GM12878 (cell line): ENCODE measurements around the gene MAP3K6. TPM values are rescaled to one million over a fixed set of nuclear protein-coding genes. Genes with fewer than 3 reads are reported as not detected.
A peak's percentile ranks its signal among the peaks of the same experiment; 100 is the strongest.

Experiments
- ATAC-seq: fragments of 200-7000 bp; cut with Tn5 transposase; 3 replicates; pipeline ENCODE4 v1.9.1; 2020; ENCODE audit warnings: mild to moderate bottlenecking, moderate library complexity
- Bru-seq: library from RNA; stranded (reverse); fragments of 400-500 nt; gene quantifications from one replicate; lab custom pipeline; 2021; lab: Mats Ljungman, UMichigan
- BruChase-seq, 2 experiments: library from RNA; stranded (reverse); fragments of 400-500 nt; gene quantifications; one replicate each; lab custom pipeline; 2021; lab: Mats Ljungman, UMichigan
- BruUV-seq: library from RNA; stranded (reverse); fragments of 400-500 nt; replicated peaks from 2 replicates; lab custom pipeline; 2021; lab: Mats Ljungman, UMichigan
- CTCF ChIA-PET: fragments of 300-600 bp; sonication (Branson Sonifier 250); formaldehyde crosslinking; extraction: SDS; loops from one replicate; lab custom pipeline; 2021; ENCODE audit warnings: inconsistent platforms; lab: Yijun Ruan, JAX
- POLR2A ChIA-PET: fragments of 350-600 bp; formaldehyde crosslinking; extraction: SDS; loops from one replicate; lab custom pipeline; 2021; ENCODE audit warnings: inconsistent platforms; lab: Charles Lee
- RAD21 ChIA-PET: fragments of 300-600 bp; sonication (Branson Sonifier 250); formaldehyde crosslinking; loops from one replicate; lab custom pipeline; 2023; ENCODE audit warnings: antibody characterized with exemption; ENCODE audit not compliant: unreplicated experiment; lab: Charles Lee
- SMC1A ChIA-PET: fragments of 300-600 bp; sonication (Branson Sonifier 250); formaldehyde crosslinking; loops from one replicate; lab custom pipeline; 2023; ENCODE audit not compliant: unreplicated experiment, uncharacterized antibody; lab: Charles Lee
- DNase-seq: peaks from one replicate; pipeline ENCODE4 v3.0.0-alpha.2; 2011; ENCODE audit warnings: low read depth, low spot score
- FAIRE-seq: peaks from 3 replicates; lab custom pipeline; 2011; peaks lifted over from hg19 to GRCh38; lab: Jason Lieb, UNC
- H2AFZ ChIP-seq: 2 replicates; pipeline ENCODE4 v1.6.0; 2011; ENCODE audit warnings: low read depth, low read length, control low read depth; ENCODE audit not compliant: control insufficient read depth
- H3K27ac ChIP-seq: 2 replicates; pipeline ENCODE4 v1.5.1; 2011; ENCODE audit warnings: control low read depth; ENCODE audit not compliant: control insufficient read depth, insufficient read depth
- H3K27me3 ChIP-seq, 2 experiments: replicated peaks in 1 of 2; 2 replicates each; pipeline versions ENCODE4 v1.6.0 to v1.6.1; 2011; ENCODE audit warnings: low read length in 1 of 2; ENCODE audit not compliant: control insufficient read depth in 2 of 2, insufficient read depth in 2 of 2
- H3K36me3 ChIP-seq, 2 experiments: 2 replicates each; pipeline ENCODE4 v1.5.1; 2011; ENCODE audit warnings: low read length in 1 of 2; ENCODE audit not compliant: control insufficient read depth in 2 of 2, insufficient read depth in 2 of 2
- H3K4me1 ChIP-seq: 2 replicates; pipeline ENCODE4 v1.6.1; 2011; ENCODE audit warnings: mild to moderate bottlenecking, low read length, moderate library complexity, mixed read lengths; ENCODE audit not compliant: control insufficient read depth, insufficient read depth
- H3K4me2 ChIP-seq: 2 replicates; pipeline ENCODE4 v1.6.0; 2011; ENCODE audit warnings: control low read depth; ENCODE audit not compliant: control insufficient read depth, insufficient read depth
- H3K4me3 ChIP-seq: fragments of 200-600 bp; sonication (generic); 2 replicates; pipeline ENCODE4 v1.5.1; 2016
- H3K79me2 ChIP-seq: 2 replicates; pipeline ENCODE4 v1.6.0; 2011; ENCODE audit warnings: low read length; ENCODE audit not compliant: control insufficient read depth, insufficient read depth
- H3K9ac ChIP-seq: 2 replicates; pipeline ENCODE4 v1.8.0; 2011; ENCODE audit warnings: low read length, control low read depth, mixed read lengths; ENCODE audit not compliant: control insufficient read depth, insufficient read depth
- H3K9me3 ChIP-seq: replicated peaks from 3 replicates; pipeline ENCODE4 v1.5.1; 2011; ENCODE audit warnings: mild to moderate bottlenecking, low read length; ENCODE audit not compliant: control insufficient read depth, insufficient read depth
- H4K20me1 ChIP-seq: 2 replicates; pipeline ENCODE4 v1.6.0; 2011; ENCODE audit not compliant: control insufficient read depth, insufficient read depth
- ATF7 ChIP-seq: fragments of 450-650 bp; IDR thresholded peaks from 2 replicates; pipeline ENCODE4 v1.6.1; 2016; ENCODE audit warnings: low read depth, mild to moderate bottlenecking
- BACH1 ChIP-seq: fragments of 450-650 bp; IDR thresholded peaks from 2 replicates; pipeline ENCODE4 v1.6.1; 2017; ENCODE audit warnings: mild to moderate bottlenecking, borderline replicate concordance
- BCL11A ChIP-seq: IDR thresholded peaks from 2 replicates; pipeline ENCODE4 v1.6.1; 2011; ENCODE audit warnings: low read depth, low read length
- NR2F1 ChIP-seq: fragments of 450-650 bp; conservative IDR thresholded peaks from 2 replicates; pipeline ENCODE4 v1.6.1; 2017; ENCODE audit warnings: mild to moderate bottlenecking
- SMARCA5 ChIP-seq: fragments of 450-650 bp; IDR thresholded peaks from 2 replicates; pipeline ENCODE4 v1.6.1; 2017; ENCODE audit warnings: mild to moderate bottlenecking
- SREBF1 ChIP-seq: IDR thresholded peaks from 2 replicates; pipeline ENCODE4 v1.6.1; 2012; ENCODE audit warnings: mild to moderate bottlenecking, low read length
- SUZ12 ChIP-seq: fragments of 200-600 bp; sonication (generic); IDR thresholded peaks from one replicate; pipeline ENCODE4 v1.6.1; 2018; ENCODE audit warnings: antibody characterized with exemption, mild to moderate bottlenecking; ENCODE audit not compliant: unreplicated experiment
- ZNF207 ChIP-seq: fragments of 450-650 bp; IDR thresholded peaks from 2 replicates; pipeline ENCODE4 v1.6.1; 2014; ENCODE audit warnings: antibody characterized with exemption, mild to moderate bottlenecking, borderline replicate concordance
- ZNF274 ChIP-seq: IDR thresholded peaks from one replicate; pipeline ENCODE4 v1.8.0; 2011; ENCODE audit not compliant: insufficient read length, insufficient read depth
- ZSCAN29 ChIP-seq: fragments of 450-650 bp; IDR thresholded peaks from 2 replicates; pipeline ENCODE4 v1.6.1; 2017; ENCODE audit warnings: mild to moderate bottlenecking, moderate library complexity
- WGBS: methylation state at CpG from one replicate; pipeline ENCODE4 v1.1.6; 2016; ENCODE audit warnings: low lambda C conversion rate; ENCODE audit not compliant: insufficient replicate concordance, insufficient coverage; ENCODE audit errors: missing lambda C conversion rate; 5-methylcytosine and 5-hydroxymethylcytosine counted together
- in situ Hi-C: fragments of 300-500 bp; cut with MboI; formaldehyde crosslinking; loops from 9 replicates; pipeline ENCODE4 v1.14.3; 2018; ENCODE audit warnings: mixed read lengths
- intact Hi-C: fragments of 100-400 bp; cut with micrococcal nuclease; formaldehyde crosslinking; loops from one replicate; pipeline ENCODE4 v1.14.2; 2022; ENCODE audit not compliant: unreplicated experiment
- long read RNA-seq, 2 experiments: library from polyadenylated mRNA; unstranded; transcript quantifications; one replicate each; pipeline ENCODE4 v2.0.0, GENCODE V29; 2019 to 2020
- polyA minus RNA-seq, 3 experiments: library from RNA; depleted of rRNA, polyadenylated mRNA; stranded (reverse); fragments of >200 nt; gene quantifications; 2 replicates each; pipeline ENCODE4 v1.2.3, GENCODE V29; 2011
- polyA plus RNA-seq, 11 experiments: library from polyadenylated mRNA; depleted of rRNA in 4 of 11; unstranded in 6 of 11; stranded (reverse) in 5 of 11; fragments of >200 nt; fragmentation: Nextera tagmentation in 4 of 11; fragmentation: Illumina TruSeq in 1 of 11; extraction: Ambion mirVana in 4 of 11; extraction: Trizol in 1 of 11; gene quantifications; 1 replicate in 1 of 11; 2 replicates in 10 of 11; pipeline versions ENCODE4 v1.2.1 to v1.2.3, GENCODE V29; 2011 to 2016; ENCODE audit warnings: inconsistent platforms in 2 of 11, missing spikeins in 2 of 11, low read depth in 1 of 11
- total RNA-seq, 4 experiments: library from RNA; depleted of rRNA in 3 of 4; stranded (reverse); fragments of >200 nt in 3 of 4; fragmentation: Illumina TruSeq in 1 of 4; extraction: Trizol in 1 of 4; gene quantifications; 2 replicates each; pipeline versions ENCODE4 v1.2.1 to v1.2.3, GENCODE V29; 2013 to 2021
- TF ChIP-seq, protein P1 (sequence below), 3 experiments: IDR thresholded peaks in 2 of 3; conservative IDR thresholded peaks in 1 of 3; 2 replicates each; pipeline ENCODE4 v1.5.1; 2011; ENCODE audit warnings: low read depth in 3 of 3, low read length in 3 of 3, mild to moderate bottlenecking in 3 of 3, control low read depth in 2 of 3, moderate library complexity in 2 of 3, inconsistent platforms in 1 of 3, mixed read lengths in 1 of 3; ENCODE audit not compliant: control insufficient read depth in 2 of 3, insufficient read depth in 1 of 3; ENCODE audit errors: extremely low read depth in 1 of 3
- TF ChIP-seq, protein P2 (sequence below): IDR thresholded peaks from 2 replicates; pipeline ENCODE4 v1.6.1; 2012; ENCODE audit warnings: low read depth, low read length, improper control_type of control experiment

Gene MAP3K6, protein sequence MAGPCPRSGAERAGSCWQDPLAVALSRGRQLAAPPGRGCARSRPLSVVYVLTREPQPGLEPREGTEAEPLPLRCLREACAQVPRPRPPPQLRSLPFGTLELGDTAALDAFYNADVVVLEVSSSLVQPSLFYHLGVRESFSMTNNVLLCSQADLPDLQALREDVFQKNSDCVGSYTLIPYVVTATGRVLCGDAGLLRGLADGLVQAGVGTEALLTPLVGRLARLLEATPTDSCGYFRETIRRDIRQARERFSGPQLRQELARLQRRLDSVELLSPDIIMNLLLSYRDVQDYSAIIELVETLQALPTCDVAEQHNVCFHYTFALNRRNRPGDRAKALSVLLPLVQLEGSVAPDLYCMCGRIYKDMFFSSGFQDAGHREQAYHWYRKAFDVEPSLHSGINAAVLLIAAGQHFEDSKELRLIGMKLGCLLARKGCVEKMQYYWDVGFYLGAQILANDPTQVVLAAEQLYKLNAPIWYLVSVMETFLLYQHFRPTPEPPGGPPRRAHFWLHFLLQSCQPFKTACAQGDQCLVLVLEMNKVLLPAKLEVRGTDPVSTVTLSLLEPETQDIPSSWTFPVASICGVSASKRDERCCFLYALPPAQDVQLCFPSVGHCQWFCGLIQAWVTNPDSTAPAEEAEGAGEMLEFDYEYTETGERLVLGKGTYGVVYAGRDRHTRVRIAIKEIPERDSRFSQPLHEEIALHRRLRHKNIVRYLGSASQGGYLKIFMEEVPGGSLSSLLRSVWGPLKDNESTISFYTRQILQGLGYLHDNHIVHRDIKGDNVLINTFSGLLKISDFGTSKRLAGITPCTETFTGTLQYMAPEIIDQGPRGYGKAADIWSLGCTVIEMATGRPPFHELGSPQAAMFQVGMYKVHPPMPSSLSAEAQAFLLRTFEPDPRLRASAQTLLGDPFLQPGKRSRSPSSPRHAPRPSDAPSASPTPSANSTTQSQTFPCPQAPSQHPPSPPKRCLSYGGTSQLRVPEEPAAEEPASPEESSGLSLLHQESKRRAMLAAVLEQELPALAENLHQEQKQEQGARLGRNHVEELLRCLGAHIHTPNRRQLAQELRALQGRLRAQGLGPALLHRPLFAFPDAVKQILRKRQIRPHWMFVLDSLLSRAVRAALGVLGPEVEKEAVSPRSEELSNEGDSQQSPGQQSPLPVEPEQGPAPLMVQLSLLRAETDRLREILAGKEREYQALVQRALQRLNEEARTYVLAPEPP (N-terminal part only)
- total RNA-seq (2013; cell fraction: nucleolus; rRNA removed): 3.9 and 6.4 TPM in 2 replicates
- total RNA-seq (2014; rRNA removed): 1.5 and 3.4 TPM in 2 replicates
- 0.31 and 0.83 TPM in 2 replicates for total RNA-seq (2014; rRNA removed; fragmentation: Illumina TruSeq; extraction: Trizol)
- total RNA-seq (2021): 1.6 and 2.5 TPM in 2 replicates
- polyA plus RNA-seq (2011; ENCODE audit: low read depth): 0.71 TPM
- polyA plus RNA-seq (2011; rRNA removed): 0.69 and 1.2 TPM in 2 replicates
- 1.5 and 2.2 TPM in 2 replicates for polyA plus RNA-seq (2011; cell fraction: cytosol; rRNA removed)
- 9.2 and 13.9 TPM in 2 replicates for polyA plus RNA-seq (2011; cell fraction: nucleus; rRNA removed)
- polyA plus RNA-seq (2012): 2.2 and 2.3 TPM in 2 replicates
- 0.03 and 0.37 TPM in 2 replicates for polyA plus RNA-seq (2014; fragmentation: Illumina TruSeq; extraction: Trizol)
- under 1 TPM in 1 of 2 experiments, not detected in 1; 0.15 TPM for polyA plus RNA-seq (2014; fragmentation: Nextera tagmentation; extraction: Ambion mirVana)
- 0.60 and 1.6 TPM in 2 replicates for polyA plus RNA-seq (2014; rRNA removed)
- 1 to 10 TPM; 1.3 to 1.5 TPM for polyA plus RNA-seq (2016; fragmentation: Nextera tagmentation; extraction: Ambion mirVana)
- 0.59 and 0.67 TPM in 2 replicates for polyA minus RNA-seq (2011; rRNA and poly(A)+ RNA removed)
- 0.40 and 2.0 TPM in 2 replicates for polyA minus RNA-seq (2011; cell fraction: cytosol; rRNA and poly(A)+ RNA removed)
- polyA minus RNA-seq (2011; cell fraction: nucleus; rRNA and poly(A)+ RNA removed): 2.2 and 2.9 TPM in 2 replicates
- Bru-seq, nascent RNA: percentile 33 among the genes with signal in this experiment
- percentile 27 among the genes with signal in this experiment for BruChase-seq, experiment 1, labeled RNA remaining after a 6-hour chase
- percentile 32 among the genes with signal in this experiment for BruChase-seq, experiment 2, labeled RNA remaining after a 2-hour chase
- long read RNA-seq, experiment 1: 0 reads
- long read RNA-seq, experiment 2, partial matches to known transcripts: 0 of 1 reads
- long read RNA-seq, experiment 2, other reads (novel, unspliced or antisense): 1 of 1 reads

DNA sequence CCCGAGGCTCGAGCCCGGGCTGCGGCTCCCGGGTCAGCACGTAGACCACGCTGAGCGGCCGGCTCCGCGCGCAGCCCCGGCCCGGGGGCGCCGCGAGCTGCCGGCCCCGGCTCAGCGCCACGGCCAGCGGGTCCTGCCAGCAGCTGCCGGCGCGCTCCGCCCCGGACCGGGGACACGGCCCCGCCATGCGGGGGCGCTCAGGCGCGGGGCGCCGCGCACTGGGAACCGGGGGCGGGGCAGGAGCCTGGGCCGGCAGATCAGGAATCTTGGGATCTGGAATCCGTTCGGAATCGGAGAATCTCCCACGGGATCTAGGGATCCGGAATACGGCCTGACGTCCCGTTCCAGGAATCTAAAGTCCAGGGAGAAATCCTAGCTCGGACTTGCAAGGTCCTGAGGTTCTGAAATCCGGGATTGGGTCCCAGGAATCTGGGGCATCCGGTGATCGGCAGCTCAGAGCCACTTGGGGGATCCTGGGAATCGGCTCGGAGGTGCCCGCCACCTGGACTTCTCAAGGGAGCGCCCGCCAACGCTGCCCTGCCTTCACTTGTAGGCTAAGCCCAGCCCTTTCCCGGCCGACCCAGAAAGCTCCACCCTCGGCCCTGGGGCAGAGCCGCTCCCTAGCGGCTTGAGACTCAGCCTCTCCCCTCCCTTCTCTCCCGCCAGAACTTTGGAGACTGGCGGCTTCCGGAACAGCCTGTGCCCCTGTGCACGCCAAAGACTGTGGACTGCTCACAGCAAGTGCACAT lies at the start of gene MAP3K6:
TSS of gene MAP3K6 (minus strand) at position 551 of the 749 bp plus-strand sequence. CDS start at position 187, 364 bp downstream.
- H3K4me1 ChIP-seq: peaks cover 15% of the 10 kb centered on the region
- WGBS: 1% methylated on average over 65 of the region's 67 CpGs
- ChIA-PET POLR2A (interaction anchor here (0.6 to 1.2 kb wide), 3 partner anchors 23 to 702 kb away, joined by 3 to 8 read pairs (median 4); no protein-coding TSS in a partner anchor), RAD21 (interaction anchor here (1.2 to 2.1 kb wide), 7 partner anchors 9 to 115 kb away, joined by 3 to 16 read pairs (median 5); no protein-coding TSS in a partner anchor), SMC1A (interaction anchor here (0.8 to 3.3 kb wide), 7 partner anchors 9 to 233 kb away, joined by 3 to 27 read pairs (median 3); partner anchors contain the start of gene GPR3), CTCF (interaction anchor here (0.8 to 4.7 kb wide), 17 partner anchors 9 to 240 kb away, joined by 3 to 40 read pairs (median 6); partner anchors contain the start of genes AHDC1, GPR3 and SYTL1)
- FAIRE-seq: no peak
- no peaks in the 10 kb centered on the region for H3K27me3 ChIP-seq
- ATAC-seq: peak; percentile 56
- H3K4me3 ChIP-seq: peak within 1 kb of the TSS; percentile 76
- no peaks in the 10 kb centered on the region for H3K79me2 ChIP-seq
- peak within 1 kb of the TSS; percentile 88 for H3K4me2 ChIP-seq
- BruUV-seq: no TSS peak
- no peaks in the 10 kb centered on the region for H3K9me3 ChIP-seq
- H3K36me3 ChIP-seq: no peaks in the 10 kb centered on the region
- H2AFZ ChIP-seq: peak within 1 kb of the TSS; percentile 39
- DNase-seq: no peak
- no peak within 1 kb of the TSS for H3K9ac ChIP-seq
- no peak within 1 kb of the TSS for H3K27ac ChIP-seq
- in situ Hi-C loops: no loop called here
- intact Hi-C loops: loop anchor here (5.0 kb wide), 1 partner anchor 44 kb away; the partner anchor contains the start of gene TMEM222
- no peaks in the 10 kb centered on the region; the same call in 1 of the 2 replicates for H4K20me1 ChIP-seq
- TF ChIP-seq, protein P1, sequence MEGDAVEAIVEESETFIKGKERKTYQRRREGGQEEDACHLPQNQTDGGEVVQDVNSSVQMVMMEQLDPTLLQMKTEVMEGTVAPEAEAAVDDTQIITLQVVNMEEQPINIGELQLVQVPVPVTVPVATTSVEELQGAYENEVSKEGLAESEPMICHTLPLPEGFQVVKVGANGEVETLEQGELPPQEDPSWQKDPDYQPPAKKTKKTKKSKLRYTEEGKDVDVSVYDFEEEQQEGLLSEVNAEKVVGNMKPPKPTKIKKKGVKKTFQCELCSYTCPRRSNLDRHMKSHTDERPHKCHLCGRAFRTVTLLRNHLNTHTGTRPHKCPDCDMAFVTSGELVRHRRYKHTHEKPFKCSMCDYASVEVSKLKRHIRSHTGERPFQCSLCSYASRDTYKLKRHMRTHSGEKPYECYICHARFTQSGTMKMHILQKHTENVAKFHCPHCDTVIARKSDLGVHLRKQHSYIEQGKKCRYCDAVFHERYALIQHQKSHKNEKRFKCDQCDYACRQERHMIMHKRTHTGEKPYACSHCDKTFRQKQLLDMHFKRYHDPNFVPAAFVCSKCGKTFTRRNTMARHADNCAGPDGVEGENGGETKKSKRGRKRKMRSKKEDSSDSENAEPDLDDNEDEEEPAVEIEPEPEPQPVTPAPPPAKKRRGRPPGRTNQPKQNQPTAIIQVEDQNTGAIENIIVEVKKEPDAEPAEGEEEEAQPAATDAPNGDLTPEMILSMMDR (IDR thresholded peaks at IDR 0.05 in 2 of 3, conservative IDR thresholded peaks at IDR 0.05 in 1 of 3; ENCODE audit: control insufficient read depth in 2 of 3, extremely low read depth in 1 of 3, insufficient read depth in 1 of 3, low read depth in 3 of 3, low read length in 3 of 3): peak; percentile 32 to 68 (median 50); a peak in 3 of 6 replicates
- 0 out of 2 replicates have a peak, but pooled peaks have one; percentile 40 for TF ChIP-seq NR2F1
- TF ChIP-seq, protein P2, sequence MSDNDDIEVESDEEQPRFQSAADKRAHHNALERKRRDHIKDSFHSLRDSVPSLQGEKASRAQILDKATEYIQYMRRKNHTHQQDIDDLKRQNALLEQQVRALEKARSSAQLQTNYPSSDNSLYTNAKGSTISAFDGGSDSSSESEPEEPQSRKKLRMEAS: no peak
- TF ChIP-seq ATF7: no peak
- no peak for TF ChIP-seq SUZ12
- 0 out of 2 replicates have a peak, but pooled peaks have one; percentile 26 for TF ChIP-seq BACH1
- TF ChIP-seq ZSCAN29: 0 out of 2 replicates have a peak, but pooled peaks have one; percentile 19
- TF ChIP-seq ZNF274: no peak
- TF ChIP-seq SREBF1: no peak
- TF ChIP-seq SMARCA5: peak; percentile 81; the same call in 1 of the 2 replicates
- TF ChIP-seq BCL11A: no peak
- TF ChIP-seq ZNF207: no peak
